Endothelial cell (in vitro differentiated cells): ENCODE data around the gene CELA2A. TPM values are rescaled to one million over a fixed set of nuclear protein-coding genes. Genes with fewer than 3 reads are reported as not detected.

Source experiments
- DNase-seq: peaks from one replicate; pipeline ENCODE4 v3.0.0; 2021; ENCODE audit warnings: low spot score
- H3K27ac Mint-ChIP-seq: one replicate; pipeline ENCODE4 v1.8.0; 2021; ENCODE audit warnings: mixed read lengths, inconsistent platforms; ENCODE audit not compliant: unreplicated experiment
- H3K27me3 Mint-ChIP-seq: one replicate; pipeline ENCODE4 v1.8.0; 2021; ENCODE audit warnings: mild to moderate bottlenecking, moderate library complexity, mixed read lengths, inconsistent platforms; ENCODE audit not compliant: unreplicated experiment
- H3K36me3 Mint-ChIP-seq: one replicate; pipeline ENCODE4 v1.8.0; 2021; ENCODE audit warnings: mild to moderate bottlenecking, low read depth, mixed read lengths, inconsistent platforms; ENCODE audit not compliant: unreplicated experiment
- H3K4me1 Mint-ChIP-seq: one replicate; pipeline ENCODE4 v1.8.0; 2021; ENCODE audit warnings: mild to moderate bottlenecking, mixed read lengths, inconsistent platforms; ENCODE audit not compliant: unreplicated experiment
- H3K4me3 Mint-ChIP-seq: one replicate; pipeline ENCODE4 v1.8.0; 2021; ENCODE audit warnings: mild to moderate bottlenecking, mixed read lengths, inconsistent platforms; ENCODE audit not compliant: unreplicated experiment
- H3K9me3 Mint-ChIP-seq: one replicate; pipeline ENCODE4 v1.8.0; 2021; ENCODE audit warnings: mixed read lengths, inconsistent platforms; ENCODE audit not compliant: unreplicated experiment
- total RNA-seq: library from RNA; stranded (reverse); fragmentation: NEBNext Ultra II Directional; extraction: Animal tissue kit (Norgen Biotek cat#: 25700); gene quantifications from one replicate; pipeline ENCODE4 v1.2.1, GENCODE V29; 2021; ENCODE audit not compliant: unreplicated experiment
- TF ChIP-seq, protein P1 (sequence below): fragments of 200-600 bp; sonication (generic); IDR thresholded peaks from one replicate; pipeline ENCODE4 v1.5.0; 2021; ENCODE audit warnings: antibody characterized with exemption; ENCODE audit not compliant: unreplicated experiment

The CELA2A gene
- total RNA-seq, 1 donor from 2014 or later: not detected

- TF ChIP-seq, protein P1, sequence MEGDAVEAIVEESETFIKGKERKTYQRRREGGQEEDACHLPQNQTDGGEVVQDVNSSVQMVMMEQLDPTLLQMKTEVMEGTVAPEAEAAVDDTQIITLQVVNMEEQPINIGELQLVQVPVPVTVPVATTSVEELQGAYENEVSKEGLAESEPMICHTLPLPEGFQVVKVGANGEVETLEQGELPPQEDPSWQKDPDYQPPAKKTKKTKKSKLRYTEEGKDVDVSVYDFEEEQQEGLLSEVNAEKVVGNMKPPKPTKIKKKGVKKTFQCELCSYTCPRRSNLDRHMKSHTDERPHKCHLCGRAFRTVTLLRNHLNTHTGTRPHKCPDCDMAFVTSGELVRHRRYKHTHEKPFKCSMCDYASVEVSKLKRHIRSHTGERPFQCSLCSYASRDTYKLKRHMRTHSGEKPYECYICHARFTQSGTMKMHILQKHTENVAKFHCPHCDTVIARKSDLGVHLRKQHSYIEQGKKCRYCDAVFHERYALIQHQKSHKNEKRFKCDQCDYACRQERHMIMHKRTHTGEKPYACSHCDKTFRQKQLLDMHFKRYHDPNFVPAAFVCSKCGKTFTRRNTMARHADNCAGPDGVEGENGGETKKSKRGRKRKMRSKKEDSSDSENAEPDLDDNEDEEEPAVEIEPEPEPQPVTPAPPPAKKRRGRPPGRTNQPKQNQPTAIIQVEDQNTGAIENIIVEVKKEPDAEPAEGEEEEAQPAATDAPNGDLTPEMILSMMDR: no peak
Measured at GRCh38 chr1:15444468-15445389, 11.8 kb upstream of the CELA2A start.

GRCh38 chr1:15445390-15446122, 11.0 kb upstream of the CELA2A start:
- DNase-seq: no peak
- H3K9me3 Mint-ChIP-seq: no peaks in the 10 kb centered on the region
- no peak overlapping the region for H3K4me3 Mint-ChIP-seq

More at GRCh38 chr1:15444468-15445389, 11.8 kb upstream of the CELA2A start:
- Mint-ChIP-seq H3K9me3 (no peaks in the 10 kb centered on the region), H3K4me1 (peaks cover 2% of the 10 kb centered on the region), H3K27ac (no peak overlapping the region), H3K4me3 (no peak overlapping the region), H3K27me3 (peaks cover 9% of the 10 kb centered on the region), H3K36me3 (peaks cover 4% of the 10 kb centered on the region)
- no peak for DNase-seq

GRCh38 chr1:15446212-15446611, 10.3 kb upstream of the CELA2A start:
- TF ChIP-seq, protein P1: no peak
- Mint-ChIP-seq H3K4me3 (no peak overlapping the region), H3K27ac (no peak overlapping the region), H3K36me3 (peaks cover 4% of the 10 kb centered on the region), H3K9me3 (no peaks in the 10 kb centered on the region), H3K27me3 (peaks cover 10% of the 10 kb centered on the region), H3K4me1 (peaks cover 2% of the 10 kb centered on the region)
- DNase-seq: no peak

More at GRCh38 chr1:15445390-15446122, 11.0 kb upstream of the CELA2A start:
- TF ChIP-seq, protein P1: no peak
- Mint-ChIP-seq H3K4me1 (peaks cover 2% of the 10 kb centered on the region), H3K36me3 (peaks cover 4% of the 10 kb centered on the region), H3K27me3 (peaks cover 10% of the 10 kb centered on the region), H3K27ac (no peak overlapping the region)

GRCh38 chr1:15448877-15449462, 7.6 kb upstream of the CELA2A start:
- peaks cover 2% of the 10 kb centered on the region for H3K4me1 Mint-ChIP-seq
- H3K36me3 Mint-ChIP-seq: peaks cover 4% of the 10 kb centered on the region
- no peak for DNase-seq
- H3K9me3 Mint-ChIP-seq: no peaks in the 10 kb centered on the region
- H3K27me3 Mint-ChIP-seq: peaks cover 7% of the 10 kb centered on the region
- no peak overlapping the region for H3K4me3 Mint-ChIP-seq
- H3K27ac Mint-ChIP-seq: no peak overlapping the region
- TF ChIP-seq, protein P1: no peak
